ENCODE results near the gene DBNL. TPM values are rescaled to one million over a fixed set of nuclear protein-coding genes. Genes with fewer than 3 reads are reported as not detected.

DBNL gene
- total RNA-seq, 4 donors from 2014 or later = 95.7 to 133 (median 98.2) TPM

DNA sequence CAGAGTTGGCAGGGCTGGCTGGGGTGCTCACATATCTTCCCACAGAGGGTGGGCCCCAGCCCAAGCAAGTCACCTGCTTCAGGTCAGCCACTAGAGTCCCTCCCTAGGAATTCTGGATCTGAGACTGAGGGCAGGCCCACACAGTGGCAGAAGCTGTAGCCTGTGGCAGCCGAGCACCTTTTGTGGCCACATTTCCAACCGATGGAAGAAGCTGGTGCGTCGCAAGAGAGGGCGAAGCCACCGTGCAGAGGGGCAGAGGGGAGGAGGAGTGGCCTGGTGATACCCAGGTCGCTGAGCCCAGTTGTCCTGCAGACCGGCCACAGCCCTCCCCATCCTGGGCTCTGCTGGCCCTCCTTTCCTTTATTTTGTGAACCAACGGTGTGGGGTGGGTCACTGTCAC is 32.6 kb downstream of the DBNL start:
- 84% methylated on average over 9 of the region's 9 CpGs for WGBS
- Histone ChIP-seq H3K9me3 (no peaks in the 10 kb centered on the region), H3K27ac (no peak overlapping the region), H3K27me3 (no peaks in the 10 kb centered on the region), H3K36me3 (peaks cover 66% of the 10 kb centered on the region), H3K4me3 (no peak overlapping the region), H3K4me1 (peaks cover 56% of the 10 kb centered on the region)
- no peak for DNase-seq (ENCODE audit: low spot score in 2 of 2)
- TF ChIP-seq EP300 (IDR thresholded peaks at IDR 0.05) = no peak
- TF ChIP-seq, protein P1, sequence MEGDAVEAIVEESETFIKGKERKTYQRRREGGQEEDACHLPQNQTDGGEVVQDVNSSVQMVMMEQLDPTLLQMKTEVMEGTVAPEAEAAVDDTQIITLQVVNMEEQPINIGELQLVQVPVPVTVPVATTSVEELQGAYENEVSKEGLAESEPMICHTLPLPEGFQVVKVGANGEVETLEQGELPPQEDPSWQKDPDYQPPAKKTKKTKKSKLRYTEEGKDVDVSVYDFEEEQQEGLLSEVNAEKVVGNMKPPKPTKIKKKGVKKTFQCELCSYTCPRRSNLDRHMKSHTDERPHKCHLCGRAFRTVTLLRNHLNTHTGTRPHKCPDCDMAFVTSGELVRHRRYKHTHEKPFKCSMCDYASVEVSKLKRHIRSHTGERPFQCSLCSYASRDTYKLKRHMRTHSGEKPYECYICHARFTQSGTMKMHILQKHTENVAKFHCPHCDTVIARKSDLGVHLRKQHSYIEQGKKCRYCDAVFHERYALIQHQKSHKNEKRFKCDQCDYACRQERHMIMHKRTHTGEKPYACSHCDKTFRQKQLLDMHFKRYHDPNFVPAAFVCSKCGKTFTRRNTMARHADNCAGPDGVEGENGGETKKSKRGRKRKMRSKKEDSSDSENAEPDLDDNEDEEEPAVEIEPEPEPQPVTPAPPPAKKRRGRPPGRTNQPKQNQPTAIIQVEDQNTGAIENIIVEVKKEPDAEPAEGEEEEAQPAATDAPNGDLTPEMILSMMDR (IDR thresholded peaks at IDR 0.05) = no peak
- no peak for TF ChIP-seq POLR2AphosphoS5 (IDR thresholded peaks at IDR 0.05)
- no peak for TF ChIP-seq POLR2A (IDR thresholded peaks at IDR 0.05)

GRCh38 chr7:44077681-44078091 is 33.2 kb downstream of the DBNL start:
- peaks cover 50% of the 10 kb centered on the region for H3K4me1 ChIP-seq
- WGBS = 67% methylated on average over 5 of the region's 5 CpGs
- H3K9me3 ChIP-seq = no peaks in the 10 kb centered on the region
- no peak overlapping the region for H3K27ac ChIP-seq
- H3K36me3 ChIP-seq = peaks cover 66% of the 10 kb centered on the region
- no peak for TF ChIP-seq POLR2AphosphoS5 (IDR thresholded peaks at IDR 0.05)
- no peak for TF ChIP-seq POLR2A (IDR thresholded peaks at IDR 0.05)
- TF ChIP-seq EP300 (IDR thresholded peaks at IDR 0.05) = no peak
- TF ChIP-seq, protein P1 (IDR thresholded peaks at IDR 0.05) = no peak
- H3K4me3 ChIP-seq = no peak overlapping the region
- H3K27me3 ChIP-seq = no peaks in the 10 kb centered on the region
- DNase-seq (ENCODE audit: low spot score in 2 of 2) = no peak

DNA sequence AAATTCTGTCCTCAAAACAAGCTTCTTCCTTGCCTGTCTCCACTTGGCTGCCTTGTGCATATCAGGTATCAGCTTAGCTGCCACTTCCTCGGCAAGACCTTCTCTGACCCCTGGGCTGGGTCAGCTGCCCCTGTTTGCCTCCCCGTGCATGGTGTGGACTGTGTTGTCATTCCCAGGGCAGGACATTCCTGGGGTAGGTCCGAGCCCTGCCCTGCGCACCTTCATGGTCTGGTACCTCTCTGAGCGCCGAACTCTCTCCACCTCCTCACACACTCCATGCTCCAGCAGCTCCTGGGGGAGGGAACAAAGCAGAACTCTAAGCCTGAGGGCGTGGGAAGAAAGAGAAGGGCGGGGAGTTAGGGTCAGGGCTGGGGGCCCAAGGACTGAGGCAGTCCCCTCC is 34.0 kb downstream of the DBNL start:
- peaks cover 48% of the 10 kb centered on the region for H3K4me1 ChIP-seq
- no peaks in the 10 kb centered on the region for H3K27me3 ChIP-seq
- no peak overlapping the region for H3K4me3 ChIP-seq
- peaks cover 61% of the 10 kb centered on the region for H3K36me3 ChIP-seq
- no peak overlapping the region for H3K27ac ChIP-seq
- H3K9me3 ChIP-seq = no peaks in the 10 kb centered on the region
- 85% methylated on average over 8 of the region's 8 CpGs for WGBS
- TF ChIP-seq, protein P1 (IDR thresholded peaks at IDR 0.05) = no peak
- TF ChIP-seq EP300 (IDR thresholded peaks at IDR 0.05) = no peak
- no peak for TF ChIP-seq POLR2AphosphoS5 (IDR thresholded peaks at IDR 0.05)
- TF ChIP-seq POLR2A (IDR thresholded peaks at IDR 0.05) = no peak
- no peak for DNase-seq (ENCODE audit: low spot score in 2 of 2)

DNA sequence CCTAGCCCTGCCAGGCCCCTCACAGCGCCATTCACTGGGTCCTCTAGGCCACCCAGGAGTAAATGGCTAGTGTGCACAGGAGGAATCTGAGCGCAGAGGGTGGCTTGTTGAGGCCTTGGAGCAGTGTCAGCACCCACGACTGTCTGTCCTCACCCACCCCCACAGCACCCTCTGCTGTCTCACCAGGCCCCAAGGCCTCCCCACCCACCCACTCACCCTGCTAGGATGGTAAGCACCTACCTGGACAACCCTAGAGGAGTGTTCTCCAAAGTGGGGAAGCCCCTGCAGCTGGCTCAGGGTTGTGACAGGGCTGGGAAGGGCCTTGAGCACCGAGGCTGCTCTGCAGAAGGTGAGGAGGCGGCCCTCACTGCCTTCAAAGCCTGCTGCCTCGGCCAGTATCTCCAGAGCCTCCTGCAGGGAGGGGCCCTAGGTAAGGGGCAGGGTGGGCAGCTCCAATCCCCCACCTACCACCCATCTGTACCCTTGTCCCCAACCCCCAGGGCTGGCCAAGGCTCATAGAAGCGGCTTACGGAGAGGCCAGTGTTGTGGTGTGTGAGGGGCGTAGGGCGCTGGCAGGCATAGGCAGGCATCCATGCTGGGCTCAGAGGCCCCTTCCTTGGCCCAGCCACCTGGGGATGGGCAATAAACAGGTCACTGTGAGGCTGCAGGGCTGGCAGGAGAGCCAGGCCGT is 35.0 kb downstream of the DBNL start:
- DNase-seq (ENCODE audit: low spot score in 2 of 2) = no peak
- Histone ChIP-seq H3K9me3 (no peaks in the 10 kb centered on the region), H3K27me3 (no peaks in the 10 kb centered on the region), H3K36me3 (peaks cover 58% of the 10 kb centered on the region), H3K4me1 (peaks cover 46% of the 10 kb centered on the region), H3K27ac (no peak overlapping the region), H3K4me3 (no peak overlapping the region)
- TF ChIP-seq POLR2A (IDR thresholded peaks at IDR 0.05) (no peak), POLR2AphosphoS5 (IDR thresholded peaks at IDR 0.05) (no peak)
- whole genome bisulfite sequencing = 92% methylated on average over 4 of the region's 11 CpGs

DNA sequence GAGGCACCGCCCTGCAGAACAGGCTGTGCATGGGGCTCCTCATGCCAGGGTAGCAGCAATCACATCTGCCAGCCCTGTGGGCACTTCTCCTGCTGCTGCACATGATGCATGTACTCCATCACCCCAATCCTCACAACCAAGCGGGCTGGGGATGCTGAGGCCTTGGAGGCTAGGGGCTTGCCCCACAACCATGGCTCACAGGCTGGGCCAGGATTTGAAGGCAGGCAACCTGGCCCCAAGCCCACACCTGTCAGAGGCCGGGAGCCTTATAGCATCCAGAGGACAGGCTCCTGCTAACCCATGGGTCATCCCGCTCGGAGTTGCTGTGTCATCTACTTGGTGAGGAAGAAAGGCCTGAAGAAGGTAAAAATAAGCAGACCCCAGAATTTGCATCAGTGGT is 35.6 kb downstream of the DBNL start:
- Histone ChIP-seq H3K4me3 (no peak overlapping the region), H3K27ac (no peak overlapping the region), H3K4me1 (peaks cover 40% of the 10 kb centered on the region), H3K36me3 (peaks cover 54% of the 10 kb centered on the region), H3K9me3 (no peaks in the 10 kb centered on the region), H3K27me3 (no peaks in the 10 kb centered on the region)
- 96% methylated on average over 4 of the region's 5 CpGs for WGBS
- no peak for DNase-seq (ENCODE audit: low spot score in 2 of 2)
- no peak for TF ChIP-seq POLR2AphosphoS5 (IDR thresholded peaks at IDR 0.05)
- TF ChIP-seq, protein P1 (IDR thresholded peaks at IDR 0.05) = no peak
- TF ChIP-seq EP300 (IDR thresholded peaks at IDR 0.05) = no peak
- no peak for TF ChIP-seq POLR2A (IDR thresholded peaks at IDR 0.05)
